Suprapubic skin (tissue), 4 donors: ENCODE results near the gene RPAP2. TPM values are rescaled to one million over a fixed set of nuclear protein-coding genes. Genes with fewer than 3 reads are reported as not detected.

Experiments
- DNase-seq, 2 donors: peaks; one replicate each; pipeline ENCODE4 v3.0.0-alpha.2; 2019; ENCODE audit warnings: low spot score in 2 of 2
- H3K27ac ChIP-seq: fragments of 200-600 bp; sonication (generic); one replicate; pipeline ENCODE4 v1.5.1; 2019
- H3K27me3 ChIP-seq: fragments of 200-600 bp; sonication (generic); one replicate; pipeline ENCODE4 v1.5.1; 2019
- H3K36me3 ChIP-seq: fragments of 200-600 bp; sonication (generic); one replicate; pipeline ENCODE4 v1.5.1; 2019
- H3K4me1 ChIP-seq: fragments of 200-600 bp; sonication (generic); one replicate; pipeline ENCODE4 v1.5.1; 2019
- H3K4me3 ChIP-seq: fragments of 200-600 bp; sonication (generic); one replicate; pipeline ENCODE4 v1.5.1; 2019; ENCODE audit warnings: mild to moderate bottlenecking
- H3K9me3 ChIP-seq: fragments of 200-600 bp; sonication (generic); one replicate; pipeline ENCODE4 v1.5.1; 2019
- EP300 ChIP-seq: sonication (generic); formaldehyde crosslinking; IDR thresholded peaks from one replicate; pipeline ENCODE4 v1.6.1; 2017; ENCODE audit warnings: antibody characterized with exemption
- POLR2A ChIP-seq, 2 donors: fragments of 450-650 bp; IDR thresholded peaks; one replicate each; pipeline ENCODE4 v1.6.1; 2017; ENCODE audit warnings: antibody characterized with exemption in 2 of 2, mild to moderate bottlenecking in 2 of 2, moderate library complexity in 2 of 2
- POLR2AphosphoS5 ChIP-seq, 3 donors: sonication (generic); formaldehyde crosslinking; IDR thresholded peaks; one replicate each; pipeline ENCODE4 v1.6.1; 2017; ENCODE audit warnings: antibody characterized with exemption in 3 of 3
- WGBS: methylation state at CpG from one replicate; pipeline ENCODE4 v1.1.5; 2018; 5-methylcytosine and 5-hydroxymethylcytosine counted together
- total RNA-seq, 4 donors: library from RNA; depleted of rRNA; stranded (reverse); fragments of >200 nt; gene quantifications; one replicate each; pipeline ENCODE4 v1.1.0, GENCODE V29; 2016
- TF ChIP-seq, protein P1 (sequence below), 2 donors: fragments of 200-600 bp in 1 of 2; fragments of 450-650 bp in 1 of 2; sonication (generic) in 1 of 2; IDR thresholded peaks; one replicate each; pipeline ENCODE4 v1.5.1; 2016 to 2019; ENCODE audit warnings: antibody characterized with exemption in 2 of 2, mild to moderate bottlenecking in 1 of 2, moderate library complexity in 1 of 2

The RPAP2 gene
- total RNA-seq, 4 donors from 2014 or later: 6.8 to 10.5 (median 9.0) TPM

DNA sequence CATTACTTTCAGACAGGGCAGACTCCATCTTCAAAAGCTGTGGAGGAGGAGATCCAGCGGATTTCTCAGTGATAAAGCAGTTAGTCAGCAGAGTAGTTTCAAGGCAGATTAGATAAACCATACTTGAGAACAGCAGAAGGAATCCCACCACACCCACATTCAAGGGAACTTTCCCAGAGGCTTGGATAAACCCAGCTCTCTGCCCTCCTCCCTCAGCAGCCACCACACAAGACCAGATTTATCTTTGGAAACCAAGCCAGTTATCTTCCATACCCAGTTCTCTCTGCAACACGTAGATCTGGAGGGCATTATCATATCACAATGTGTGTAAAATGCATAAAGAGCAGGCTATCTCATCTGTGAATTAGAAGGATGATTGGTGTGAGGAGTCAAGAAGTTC, 147.7 kb downstream of the RPAP2 start:
- Histone ChIP-seq H3K9me3 (no peaks in the 10 kb centered on the region), H3K27ac (no peak overlapping the region), H3K36me3 (no peaks in the 10 kb centered on the region), H3K4me3 (no peak overlapping the region), H3K4me1 (no peaks in the 10 kb centered on the region), H3K27me3 (no peaks in the 10 kb centered on the region)
- DNase-seq: no peak
- 23% methylated on average over 2 of the region's 2 CpGs for WGBS
- TF ChIP-seq POLR2AphosphoS5 (IDR thresholded peaks at IDR 0.05): no peak
- TF ChIP-seq, protein P1, sequence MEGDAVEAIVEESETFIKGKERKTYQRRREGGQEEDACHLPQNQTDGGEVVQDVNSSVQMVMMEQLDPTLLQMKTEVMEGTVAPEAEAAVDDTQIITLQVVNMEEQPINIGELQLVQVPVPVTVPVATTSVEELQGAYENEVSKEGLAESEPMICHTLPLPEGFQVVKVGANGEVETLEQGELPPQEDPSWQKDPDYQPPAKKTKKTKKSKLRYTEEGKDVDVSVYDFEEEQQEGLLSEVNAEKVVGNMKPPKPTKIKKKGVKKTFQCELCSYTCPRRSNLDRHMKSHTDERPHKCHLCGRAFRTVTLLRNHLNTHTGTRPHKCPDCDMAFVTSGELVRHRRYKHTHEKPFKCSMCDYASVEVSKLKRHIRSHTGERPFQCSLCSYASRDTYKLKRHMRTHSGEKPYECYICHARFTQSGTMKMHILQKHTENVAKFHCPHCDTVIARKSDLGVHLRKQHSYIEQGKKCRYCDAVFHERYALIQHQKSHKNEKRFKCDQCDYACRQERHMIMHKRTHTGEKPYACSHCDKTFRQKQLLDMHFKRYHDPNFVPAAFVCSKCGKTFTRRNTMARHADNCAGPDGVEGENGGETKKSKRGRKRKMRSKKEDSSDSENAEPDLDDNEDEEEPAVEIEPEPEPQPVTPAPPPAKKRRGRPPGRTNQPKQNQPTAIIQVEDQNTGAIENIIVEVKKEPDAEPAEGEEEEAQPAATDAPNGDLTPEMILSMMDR (IDR thresholded peaks at IDR 0.05): no peak
- TF ChIP-seq POLR2A (IDR thresholded peaks at IDR 0.05): no peak
- no peak for TF ChIP-seq EP300

DNA sequence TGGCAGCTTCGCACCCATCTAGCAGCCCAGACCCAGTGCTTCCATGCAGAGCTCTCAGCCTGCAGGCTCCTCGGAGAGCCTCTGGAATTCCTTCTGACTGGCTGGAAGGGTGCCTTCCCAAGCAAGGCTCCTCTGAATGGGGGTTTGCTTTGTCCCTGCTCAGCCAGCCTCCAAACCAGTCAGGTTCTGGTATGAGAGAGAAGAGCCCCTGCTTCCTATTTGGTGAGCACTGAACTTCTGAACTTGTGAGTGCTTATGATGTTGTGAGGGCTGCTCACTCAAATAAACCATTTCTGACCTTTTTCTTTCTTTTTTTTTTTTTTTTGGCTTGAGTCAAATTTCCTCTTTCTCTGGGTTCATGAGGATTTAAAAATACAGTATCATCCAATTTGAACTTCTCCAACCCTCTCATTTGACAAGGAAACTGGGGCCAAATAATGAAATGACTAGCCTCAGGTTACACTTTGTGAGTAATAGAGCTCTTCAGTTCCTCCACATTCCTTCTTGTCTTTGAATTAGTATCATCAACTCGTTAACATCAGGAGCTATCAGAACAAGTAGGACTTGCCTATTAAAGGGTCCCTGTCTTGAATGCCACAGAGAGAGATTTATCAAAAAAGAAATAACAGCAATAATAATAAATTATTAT, 148.3 kb downstream of the RPAP2 start:
- no peaks in the 10 kb centered on the region for H3K4me1 ChIP-seq
- DNase-seq: no peak
- WGBS: 45% methylated on average over 3 of the region's 3 CpGs
- H3K27me3 ChIP-seq: no peaks in the 10 kb centered on the region
- H3K36me3 ChIP-seq: no peaks in the 10 kb centered on the region
- H3K9me3 ChIP-seq: no peaks in the 10 kb centered on the region
- H3K27ac ChIP-seq: no peak overlapping the region
- no peak for TF ChIP-seq EP300
- no peak for TF ChIP-seq POLR2A (IDR thresholded peaks at IDR 0.05)
- TF ChIP-seq POLR2AphosphoS5 (IDR thresholded peaks at IDR 0.05): no peak
- TF ChIP-seq, protein P1 (IDR thresholded peaks at IDR 0.05): no peak
- no peak overlapping the region for H3K4me3 ChIP-seq

DNA sequence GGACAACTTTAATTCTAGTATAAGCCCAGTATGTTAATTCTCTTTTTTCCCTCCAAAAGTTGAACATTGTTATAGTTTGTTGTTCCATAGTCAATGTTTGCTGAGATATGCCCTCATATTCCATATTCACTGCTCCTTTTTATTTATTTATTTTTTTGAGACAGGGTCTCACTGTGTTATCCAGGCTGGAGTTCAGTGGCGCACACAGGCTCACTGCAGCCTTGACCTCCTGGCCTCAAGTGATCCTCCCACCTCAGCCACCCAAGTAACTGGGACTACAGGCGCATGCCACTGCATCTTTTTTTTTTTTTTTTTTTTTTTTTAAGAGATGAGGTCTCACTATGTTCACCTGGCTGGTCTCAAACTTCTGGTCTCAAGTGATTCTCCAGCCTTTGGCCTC, 149.1 kb downstream of the RPAP2 start:
- no peak overlapping the region for H3K27ac ChIP-seq
- no peaks in the 10 kb centered on the region for H3K36me3 ChIP-seq
- H3K4me3 ChIP-seq: no peak overlapping the region
- no peaks in the 10 kb centered on the region for H3K27me3 ChIP-seq
- H3K9me3 ChIP-seq: no peaks in the 10 kb centered on the region
- DNase-seq: no peak
- H3K4me1 ChIP-seq: no peaks in the 10 kb centered on the region
- WGBS: 89% methylated on average over 2 of the region's 2 CpGs
- TF ChIP-seq EP300 (no peak), POLR2AphosphoS5 (IDR thresholded peaks at IDR 0.05) (no peak)

Other genes starting within 250 kb of the RPAP2 start
- gene SETSIP, start 223.6 kb upstream of the RPAP2 start, total RNA-seq: not detected
- 1 to 10 TPM; 1.5 to 7.2 (median 3.1) TPM for gene BTBD8, start 218.7 kb upstream of the RPAP2 start, total RNA-seq
- not detected for gene C1orf146, start 81.1 kb upstream of the RPAP2 start, total RNA-seq
- 10 to 100 TPM in 3 of 4 donors, 1 to 10 TPM in 1; 8.9 to 31.9 (median 11.0) TPM for gene GLMN, start 72 bp upstream of the RPAP2 start, total RNA-seq
- under 1 TPM in 2 of 4 donors, not detected in 2; 0.36 to 0.48 TPM for gene GFI1, start 187.9 kb downstream of the RPAP2 start, total RNA-seq